GM23248 (cell line): ENCODE results near the gene NOC4L.

Experiments used
- EZH2 ChIP-seq: fragments of 200-600 bp; sonication (generic); IDR thresholded peaks from 2 replicates; pipeline ENCODE4 v1.6.1; 2018; ENCODE audit warnings: antibody characterized with exemption, mild to moderate bottlenecking; ENCODE audit not compliant: insufficient read depth, poor library complexity, severe bottlenecking
- EZH2phosphoT487 ChIP-seq: fragments of 200-600 bp; sonication (generic); IDR thresholded peaks from 2 replicates; pipeline ENCODE4 v1.6.1; 2018; ENCODE audit warnings: antibody characterized with exemption, moderate library complexity, mild to moderate bottlenecking, low read depth; ENCODE audit not compliant: insufficient read depth

- TF ChIP-seq EZH2 (no peak), EZH2phosphoT487 (no peak)
These were observed 15.3 kb downstream of the NOC4L start for GRCh38 chr12:132159555-132160003.
